ENCODE measurements around the gene MAN2A1. TPM values are rescaled to one million over a fixed set of nuclear protein-coding genes. Genes with fewer than 3 reads are reported as not detected.
A peak's percentile ranks its signal among the peaks of the same experiment; 100 is the strongest.

Gene MAN2A1
- total RNA-seq, 2 donors from 2014 or later: 29.6 to 36.2 TPM

- Histone ChIP-seq H3K9me3 (no peaks in the 10 kb centered on the region), H3K36me3 (no peaks in the 10 kb centered on the region), H3K27ac (no peak overlapping the region), H3K27me3 (replicated peaks; ENCODE audit: insufficient read depth) (no peaks in the 10 kb centered on the region), H3K4me3 (no peak overlapping the region), H3K4me1 (replicated peaks) (no peaks in the 10 kb centered on the region)
- WGBS: 81% methylated on average over 4 of the region's 4 CpGs
- no peak for DNase-seq (ENCODE audit: low spot score)
- intact Hi-C loops (cut with DNase I): loop anchor here (10.0 kb wide), 1 partner anchor 939 kb away; no protein-coding TSS in a partner anchor
- TF ChIP-seq CTCF (IDR thresholded peaks at IDR 0.05) (no peak), POLR2A (IDR thresholded peaks at IDR 0.05) (no peak), POLR2AphosphoS5 (IDR thresholded peaks at IDR 0.05) (no peak)
Measured at GRCh38 chr5:109685916-109686315, 3.8 kb upstream of the MAN2A1 start.

GRCh38 chr5:109688630-109688969 lies 1.1 kb upstream of the MAN2A1 start:
- H3K27ac ChIP-seq: peak overlapping the region; percentile 97 to 98
- no peaks in the 10 kb centered on the region for H3K4me1 ChIP-seq (replicated peaks)
- no peak for DNase-seq (ENCODE audit: low spot score)
- H3K36me3 ChIP-seq: no peaks in the 10 kb centered on the region
- WGBS: 11% methylated on average over 6 of the region's 6 CpGs
- TF ChIP-seq POLR2A (IDR thresholded peaks at IDR 0.05) (no peak), POLR2AphosphoS5 (IDR thresholded peaks at IDR 0.05) (no peak), CTCF (IDR thresholded peaks at IDR 0.05) (peak in 2 of 4 experiments; percentile 44 to 50)
- H3K9me3 ChIP-seq: no peaks in the 10 kb centered on the region
- peak overlapping the region; percentile 79 to 91 for H3K4me3 ChIP-seq
- H3K27me3 ChIP-seq (replicated peaks; ENCODE audit: insufficient read depth): no peaks in the 10 kb centered on the region
- intact Hi-C loops (cut with DNase I): loop anchor here (10.0 kb wide), 1 partner anchor 936 kb away; no protein-coding TSS in a partner anchor

GRCh38 chr5:109688970-109689739 lies 572 bp upstream of the MAN2A1 start:
- no peaks in the 10 kb centered on the region for H3K9me3 ChIP-seq
- peak; percentile 95 for TF ChIP-seq POLR2A (IDR thresholded peaks at IDR 0.05)
- peak in 3 of 4 experiments; percentile 10 to 24 (median 17) for TF ChIP-seq CTCF (IDR thresholded peaks at IDR 0.05)
- peak; percentile 70 for TF ChIP-seq POLR2AphosphoS5 (IDR thresholded peaks at IDR 0.05)
- H3K27me3 ChIP-seq (replicated peaks; ENCODE audit: insufficient read depth): no peaks in the 10 kb centered on the region
- DNase-seq (ENCODE audit: low spot score): peak; percentile 82
- 1% methylated on average over 61 of the region's 68 CpGs for WGBS
- no peaks in the 10 kb centered on the region for H3K4me1 ChIP-seq (replicated peaks)
- H3K36me3 ChIP-seq: no peaks in the 10 kb centered on the region
- peak overlapping the region; percentile 97 to 98 for H3K27ac ChIP-seq
- peak overlapping the region; percentile 79 to 91 for H3K4me3 ChIP-seq
- intact Hi-C loops (cut with DNase I): loop anchor here (10.0 kb wide), 1 partner anchor 936 kb away; no protein-coding TSS in a partner anchor

GRCh38 chr5:109690242-109690974 lies 681 bp downstream of the MAN2A1 start:
- DNase-seq (ENCODE audit: low spot score): peak; percentile 19
- TF ChIP-seq POLR2AphosphoS5 (IDR thresholded peaks at IDR 0.05): no peak
- TF ChIP-seq CTCF (IDR thresholded peaks at IDR 0.05): no peak
- no peak for TF ChIP-seq POLR2A (IDR thresholded peaks at IDR 0.05)
- Histone ChIP-seq H3K4me3 (peak overlapping the region; percentile 79 to 91), H3K9me3 (no peaks in the 10 kb centered on the region), H3K36me3 (no peaks in the 10 kb centered on the region), H3K4me1 (replicated peaks) (no peaks in the 10 kb centered on the region), H3K27ac (peak overlapping the region; percentile 97 to 98), H3K27me3 (replicated peaks; ENCODE audit: insufficient read depth) (no peaks in the 10 kb centered on the region)
- intact Hi-C loops (cut with DNase I): loop anchor here (2.0 to 10.0 kb wide), 3 partner anchors 164 to 942 kb away; no protein-coding TSS in a partner anchor
- under 1% methylated on average over 41 of the region's 71 CpGs for WGBS
